Medulla oblongata (tissue), 1 donor: ENCODE measurements around the gene PIEZO1.
"Not testable (repeated sequence)": the region's sequence is repeated elsewhere in the genome, so short reads cannot be mapped to it uniquely, and the experiment has no call there.

ENCODE experiments used
- DNase-seq: peaks from one replicate; pipeline ENCODE4 v3.0.0-alpha.2; 2015; ENCODE audit errors: extremely low spot score

The PIEZO1 gene

DNA sequence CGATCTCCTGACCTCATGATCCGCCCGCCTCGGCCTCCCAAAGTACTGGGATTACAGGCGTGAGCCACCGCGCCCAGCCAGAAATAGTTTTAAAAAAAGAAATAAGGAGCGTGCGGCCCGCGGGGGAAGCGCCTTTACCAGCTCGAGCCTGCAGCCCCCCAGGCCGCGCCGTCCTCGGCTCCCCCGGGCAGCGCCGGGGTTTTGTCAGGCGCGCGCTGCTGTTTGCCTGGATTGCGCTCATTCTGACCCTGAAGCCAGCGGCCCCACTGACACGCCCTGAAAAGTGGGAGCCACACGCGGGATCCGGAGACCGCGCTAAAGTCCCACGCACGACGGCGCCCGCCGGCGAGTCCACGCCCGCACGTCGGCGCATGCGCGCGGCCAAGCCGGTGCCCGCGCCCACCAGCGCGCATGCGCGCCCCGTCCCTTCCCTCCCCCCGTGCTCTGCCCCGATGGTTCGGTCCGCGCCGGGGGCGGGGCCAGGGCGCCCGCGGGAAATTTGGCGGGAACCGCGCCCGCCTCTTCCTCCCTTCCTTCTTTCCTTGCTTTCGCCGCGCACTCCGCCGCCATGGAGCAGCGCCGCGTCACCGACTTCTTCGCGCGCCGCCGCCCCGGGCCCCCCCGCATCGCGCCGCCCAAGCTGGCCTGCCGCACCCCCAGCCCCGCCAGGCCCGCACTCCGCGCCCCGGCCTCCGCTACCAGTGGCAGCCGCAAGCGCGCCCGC, 18.4 kb upstream of the PIEZO1 start, which contains the start of gene CDT1:
CDT1 (plus strand) TSS at position 526 of the 724 bp plus-strand sequence; CDS start at position 569, 43 bp downstream.
- peak; percentile 86 for DNase-seq

DNA sequence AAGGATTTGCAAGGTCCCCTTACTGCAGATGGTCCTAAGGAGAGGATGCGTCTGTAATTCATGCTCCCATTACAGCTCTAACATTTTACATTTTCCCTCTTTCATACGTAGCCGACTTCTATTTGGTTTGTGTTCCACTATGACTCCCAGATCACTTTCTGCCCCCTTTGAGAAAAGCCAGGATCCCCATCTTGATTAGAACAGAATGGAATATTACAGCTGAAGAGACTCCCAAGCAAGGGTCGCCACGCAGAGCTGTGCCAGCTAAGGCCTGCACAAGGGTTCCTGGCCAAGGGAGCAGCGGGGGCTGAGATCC, 15.2 kb upstream of the PIEZO1 start:
- no peak for DNase-seq

DNA sequence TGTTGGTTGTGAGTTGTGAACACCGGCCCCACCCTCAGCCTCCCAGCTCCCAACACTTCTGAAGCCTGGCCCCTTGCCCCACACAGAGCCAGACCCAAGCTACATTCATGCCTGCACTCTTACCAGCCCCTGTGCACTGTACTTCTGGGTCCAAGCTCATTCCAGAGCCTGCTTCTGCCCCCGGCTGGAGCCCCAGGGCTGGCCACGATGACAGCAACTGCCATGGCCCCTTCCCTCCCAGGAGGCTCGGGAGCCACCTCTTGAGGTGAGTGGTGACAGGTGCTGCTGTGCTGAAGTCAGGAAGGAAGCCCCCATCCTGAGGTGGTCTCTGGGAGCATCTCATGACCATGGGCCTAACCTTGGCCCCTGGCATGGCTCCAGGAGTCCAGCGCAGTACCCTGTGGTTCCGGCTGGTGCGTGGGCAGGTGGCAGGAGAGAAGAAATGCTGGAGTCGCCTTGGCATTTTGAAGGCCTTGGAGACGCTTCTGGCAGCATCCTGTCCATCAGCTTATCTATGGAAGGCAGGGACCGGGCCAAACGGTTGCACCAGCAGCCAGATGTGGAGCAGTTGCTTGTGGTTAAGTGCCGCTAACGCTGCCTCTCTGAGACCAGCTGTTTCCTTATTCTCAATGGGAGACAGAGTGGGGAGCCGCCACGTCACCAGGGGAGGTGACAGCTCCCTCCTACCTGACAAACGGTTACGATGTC, 14.7 kb upstream of the PIEZO1 start:
- DNase-seq, result no peak

GRCh38 chr16:88798772-88799455, 13.9 kb upstream of the PIEZO1 start:
- DNase-seq, result no peak

- DNase-seq, result no peak
These were observed 13.1 kb upstream of the PIEZO1 start for GRCh38 chr16:88798073-88798472.

GRCh38 chr16:88796278-88796677, 11.3 kb upstream of the PIEZO1 start:
- no peak for DNase-seq

DNA sequence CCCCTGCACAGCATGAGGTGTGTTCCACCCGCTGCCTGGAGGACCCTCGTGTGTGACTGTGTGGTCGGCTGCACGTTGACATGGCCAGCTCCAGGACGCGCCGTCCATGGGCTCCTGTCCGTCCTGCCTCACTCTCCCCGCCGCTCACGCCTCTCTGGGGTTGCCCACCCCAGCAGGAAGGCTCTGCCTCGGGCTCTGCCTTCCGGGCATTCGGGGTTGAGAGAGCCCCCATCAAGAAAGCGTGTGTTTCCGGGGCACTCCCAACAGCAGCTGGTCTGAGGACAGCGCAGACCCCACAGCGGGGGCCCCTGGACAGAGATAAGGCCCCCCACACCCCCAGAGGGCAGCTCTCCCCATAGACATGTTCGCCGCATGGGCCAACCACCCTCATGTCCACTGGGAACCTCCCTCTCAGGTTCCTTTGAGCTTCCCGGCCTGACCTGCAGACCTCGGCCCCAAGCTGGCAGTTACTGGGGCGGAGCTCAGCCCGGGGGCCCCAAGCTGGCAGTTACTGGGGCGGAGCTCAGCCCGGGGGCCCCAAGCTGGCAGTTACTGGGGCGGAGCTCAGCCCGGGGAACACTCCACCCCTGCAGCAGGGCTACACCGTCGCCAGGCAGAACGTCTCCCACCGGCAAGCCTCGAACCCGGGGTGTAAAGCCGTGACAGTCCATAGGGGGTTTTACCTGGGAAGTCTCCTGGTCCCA, 8.4 kb upstream of the PIEZO1 start:
- DNase-seq, result no peak

DNA sequence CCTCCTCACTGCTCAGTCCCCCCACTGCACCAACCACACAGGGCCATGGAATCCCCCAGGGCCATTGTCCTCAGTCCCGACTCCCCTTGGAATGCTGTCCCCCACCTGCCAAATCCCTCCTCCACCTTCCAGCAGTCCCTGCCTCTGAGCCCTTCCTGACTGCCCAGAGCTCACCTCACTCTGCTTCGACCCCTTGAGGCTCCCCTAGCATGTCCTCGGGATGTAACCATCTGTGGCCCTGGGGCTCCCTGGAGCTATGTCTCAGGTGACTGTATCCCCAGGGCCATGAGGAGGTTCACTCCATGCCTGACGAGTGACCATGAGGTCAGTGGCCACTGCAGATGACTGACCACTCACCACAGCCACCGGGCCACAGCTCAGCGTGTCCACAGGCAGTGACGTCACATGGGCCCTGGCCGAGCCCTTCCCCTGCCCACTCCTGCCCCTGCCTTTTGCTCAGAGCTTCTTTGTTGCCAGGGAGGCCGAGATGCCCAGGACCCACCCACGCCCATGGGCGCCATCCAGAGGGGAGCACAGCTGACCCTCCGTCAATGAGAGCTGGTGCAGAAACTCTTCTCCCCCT, 7.7 kb upstream of the PIEZO1 start:
- no peak for DNase-seq

GRCh38 chr16:88792078-88792550, 7.1 kb upstream of the PIEZO1 start:
- DNase-seq, result no peak

GRCh38 chr16:88790312-88791211, 5.5 kb upstream of the PIEZO1 start:
- peak; percentile 56 for DNase-seq

- DNase-seq, result peak; percentile 62
These were observed 4.6 kb upstream of the PIEZO1 start for GRCh38 chr16:88789594-88789993.

- not testable (repeated sequence) for DNase-seq
These were observed 3.7 kb upstream of the PIEZO1 start for GRCh38 chr16:88788749-88789148.

GRCh38 chr16:88787579-88788314, 2.7 kb upstream of the PIEZO1 start:
- DNase-seq, result no peak

GRCh38 chr16:88784856-88785105, 239 bp downstream of the PIEZO1 start:
- DNase-seq, result no peak

GRCh38 chr16:88784074-88784855, 755 bp downstream of the PIEZO1 start:
- DNase-seq, result no peak

DNA sequence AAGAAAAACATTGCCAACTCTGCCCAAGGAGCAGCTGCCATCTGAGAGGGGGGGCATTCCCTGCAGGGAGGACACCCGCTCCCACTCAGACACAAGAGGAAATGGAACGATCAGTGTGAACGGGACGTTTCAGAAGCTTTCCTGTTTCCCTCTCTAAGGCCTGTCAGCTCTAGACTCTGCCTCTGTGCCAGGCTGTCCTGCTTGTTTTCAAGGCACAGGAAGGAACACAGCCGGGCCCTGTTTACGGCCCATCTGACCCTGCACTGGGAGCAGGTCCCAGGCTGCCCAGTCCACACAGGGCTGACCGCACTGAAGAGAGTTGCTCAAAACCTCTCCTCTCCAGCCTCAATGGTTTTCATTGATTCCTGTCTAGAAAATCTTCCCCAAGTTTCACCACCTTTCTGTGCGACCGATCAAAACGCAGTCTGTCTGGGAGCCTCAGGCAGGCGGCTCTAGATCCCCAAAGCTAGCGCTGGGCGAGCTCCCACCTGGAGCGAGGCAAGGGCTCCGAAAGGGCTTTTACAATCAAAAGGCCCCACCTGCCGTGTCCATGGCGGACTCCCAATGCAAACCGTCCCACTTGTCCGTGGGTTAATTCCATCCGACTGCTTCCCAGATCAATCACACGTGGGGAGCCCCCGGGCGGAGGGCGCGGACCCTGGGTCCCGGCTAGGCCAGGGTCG, 1.5 kb downstream of the PIEZO1 start:
- peak; percentile 87 for DNase-seq

DNA sequence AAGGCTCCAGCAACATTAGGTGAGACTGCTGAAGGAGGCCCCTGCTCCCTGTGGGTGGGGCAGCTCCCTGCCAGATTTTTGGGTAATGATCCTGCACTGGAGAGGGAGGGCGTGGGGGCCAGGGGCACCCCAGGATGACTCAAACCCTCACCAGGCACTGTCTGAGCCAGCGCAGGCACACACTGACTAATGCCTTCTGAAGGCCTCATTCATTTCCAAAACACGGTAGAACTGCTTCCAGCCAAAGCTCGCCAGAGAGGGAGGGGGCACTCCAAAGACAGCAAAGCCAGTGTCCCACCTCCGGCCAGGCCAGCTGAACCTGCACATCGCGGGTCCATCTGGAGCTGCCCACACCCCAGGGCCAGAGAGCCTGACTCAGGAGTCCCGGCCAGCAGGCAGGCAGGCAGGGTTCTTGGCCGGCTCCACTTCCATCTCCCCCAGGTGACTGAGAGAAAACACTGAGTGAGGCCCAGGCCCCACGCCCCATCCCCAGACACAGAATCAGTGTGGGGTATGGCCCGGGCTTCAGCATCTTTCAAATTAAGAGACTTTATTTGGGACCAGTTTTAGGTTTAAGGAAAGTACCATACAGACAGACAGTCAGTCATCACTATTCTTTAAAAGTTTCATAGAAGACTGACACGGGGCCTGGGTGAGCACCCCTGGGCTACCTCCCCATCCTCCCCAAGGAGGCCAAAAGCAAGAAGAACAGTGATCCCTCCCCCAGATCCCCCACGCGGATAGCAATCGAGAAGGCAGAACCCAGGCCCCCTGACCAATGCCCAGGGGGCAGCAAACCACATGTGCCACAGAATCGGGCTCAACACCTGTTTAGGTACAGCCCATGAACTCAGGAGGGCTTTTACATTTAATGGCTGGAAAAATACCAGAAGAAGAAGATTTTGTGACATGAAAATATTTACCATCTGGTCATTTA, 2.3 kb downstream of the PIEZO1 start:
- peak; percentile 67 for DNase-seq
